Left kidney (tissue), 2 donors: Measurements from ENCODE around the gene NEURL1B. TPM values are rescaled to one million over a fixed set of nuclear protein-coding genes. Genes with fewer than 3 reads are reported as not detected.

Experiments used
- DNase-seq: peaks from one replicate; pipeline ENCODE4 v3.0.0-alpha.2; 2013
- polyA plus RNA-seq: library from polyadenylated mRNA; unstranded; fragments of 120-200 nt; gene quantifications from one replicate; pipeline ENCODE4 v1.2.1, GENCODE V29; 2013; ENCODE audit not compliant: insufficient read length

The NEURL1B gene
- polyA plus RNA-seq, 1 donor: 14.8 TPM

GRCh38 chr5:172633403-172633970 is 7.6 kb upstream of the NEURL1B start:
- DNase-seq: no peak

GRCh38 chr5:172634106-172634899 is 6.8 kb upstream of the NEURL1B start:
- no peak for DNase-seq

- no peak for DNase-seq
Observed at GRCh38 chr5:172635038-172635437, 6.0 kb upstream of the NEURL1B start.

GRCh38 chr5:172636279-172637050 is 4.6 kb upstream of the NEURL1B start:
- DNase-seq: no peak

DNA sequence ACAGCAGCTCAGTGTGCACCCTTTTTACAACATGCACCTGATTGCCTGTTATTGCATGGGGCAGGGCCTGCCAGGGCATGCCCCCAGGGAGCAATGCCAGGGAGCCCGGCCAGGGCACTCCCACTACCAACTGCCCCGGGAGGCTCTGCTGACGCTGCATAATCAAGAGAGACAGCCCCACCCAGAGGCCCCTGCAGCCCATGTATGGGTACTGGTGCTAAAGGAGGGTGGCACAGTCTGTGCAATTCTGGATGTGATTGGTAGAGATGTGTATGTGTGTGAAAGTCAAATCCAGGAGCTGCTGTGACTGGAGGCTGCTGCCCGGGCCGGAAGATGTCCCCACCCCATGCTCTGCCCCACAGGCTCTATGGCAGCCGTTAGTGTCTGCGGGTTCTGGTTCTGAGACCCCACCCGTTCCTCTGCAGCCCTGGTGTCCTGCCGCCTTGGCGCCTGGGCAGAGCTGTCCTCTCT is 3.9 kb upstream of the NEURL1B start:
- DNase-seq: no peak

DNA sequence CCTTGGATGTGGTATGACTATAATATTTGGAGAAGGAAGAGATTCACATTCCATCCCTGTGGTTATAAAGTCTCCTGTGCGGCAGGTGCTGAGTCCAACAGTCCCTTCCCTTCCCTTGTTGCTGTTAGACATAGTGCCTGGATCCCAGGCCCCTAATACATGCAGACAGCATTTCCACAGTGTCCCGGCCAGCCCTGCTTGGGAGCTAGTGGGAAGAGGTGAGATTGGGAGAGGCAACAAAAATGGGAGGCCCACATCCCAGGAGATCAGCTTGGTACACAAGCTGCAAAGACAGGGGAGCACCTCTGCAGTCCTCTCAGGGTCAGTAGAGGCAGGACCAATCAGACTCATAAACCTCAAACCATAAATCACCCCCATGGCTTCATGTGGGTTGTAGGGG is 3.3 kb upstream of the NEURL1B start:
- no peak for DNase-seq

DNA sequence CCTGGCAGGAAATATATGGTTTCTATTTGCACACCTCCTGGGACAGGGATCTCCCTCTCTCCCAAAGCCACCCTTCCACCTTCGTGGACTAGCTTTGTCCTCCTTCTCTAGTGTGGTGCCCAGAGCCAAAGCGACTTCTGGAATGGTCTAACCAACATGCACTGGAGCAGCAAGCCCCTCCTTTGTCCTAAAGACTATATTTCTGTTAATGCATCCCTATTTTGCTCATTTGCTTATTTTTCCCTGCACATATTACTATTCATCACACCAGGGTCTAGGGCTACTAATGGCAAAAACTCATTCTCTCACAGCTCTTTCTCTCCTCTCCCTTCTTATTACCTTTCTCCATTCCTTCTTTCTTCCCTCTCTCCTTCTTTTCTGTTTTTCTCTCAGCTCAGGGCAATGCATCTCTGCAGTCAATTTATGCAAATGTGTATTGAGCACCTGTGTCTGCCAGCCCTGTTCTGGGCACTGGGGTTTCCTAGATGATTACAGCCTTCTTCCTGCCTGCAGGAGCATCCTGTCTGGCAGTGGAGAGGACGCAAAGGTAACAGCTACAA is 2.8 kb upstream of the NEURL1B start:
- no peak for DNase-seq

- DNase-seq: no peak
Observed at GRCh38 chr5:172640139-172640538, 924 bp upstream of the NEURL1B start.

DNA sequence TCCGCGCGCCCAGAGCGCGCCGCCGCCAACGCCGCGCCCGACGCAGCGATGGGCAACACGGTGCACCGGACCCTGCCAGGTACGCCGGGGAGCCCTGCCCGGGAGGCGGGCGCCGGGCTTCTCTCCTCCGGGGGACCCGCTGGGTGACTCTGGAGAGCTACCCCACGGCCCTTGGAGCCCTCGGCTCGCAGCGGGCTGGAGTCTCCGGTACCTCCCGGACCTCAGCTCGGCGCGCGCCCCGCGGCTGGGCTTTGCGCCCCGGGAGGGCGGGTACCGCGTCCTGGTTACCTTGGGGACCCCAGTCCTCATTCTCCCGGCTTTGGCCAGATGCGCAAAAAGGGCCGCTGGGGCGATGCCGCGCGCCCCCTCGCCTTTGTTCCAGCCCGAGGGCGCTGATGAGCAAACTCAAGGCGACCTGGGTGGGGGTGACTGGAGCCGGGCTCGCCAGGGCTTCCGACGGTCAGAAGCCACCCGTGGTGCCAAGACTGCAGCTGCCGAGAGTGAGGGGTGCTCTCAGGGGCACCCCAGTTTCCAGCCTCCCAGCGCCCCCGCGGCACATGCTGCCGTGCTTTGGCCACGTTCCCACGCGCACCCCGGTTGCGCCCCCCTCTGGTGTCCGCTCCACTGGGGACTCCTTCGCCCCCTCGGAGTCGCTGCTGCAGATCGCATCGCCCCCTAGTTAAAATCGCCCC is 442 bp downstream of the NEURL1B start:
- no peak for DNase-seq

DNA sequence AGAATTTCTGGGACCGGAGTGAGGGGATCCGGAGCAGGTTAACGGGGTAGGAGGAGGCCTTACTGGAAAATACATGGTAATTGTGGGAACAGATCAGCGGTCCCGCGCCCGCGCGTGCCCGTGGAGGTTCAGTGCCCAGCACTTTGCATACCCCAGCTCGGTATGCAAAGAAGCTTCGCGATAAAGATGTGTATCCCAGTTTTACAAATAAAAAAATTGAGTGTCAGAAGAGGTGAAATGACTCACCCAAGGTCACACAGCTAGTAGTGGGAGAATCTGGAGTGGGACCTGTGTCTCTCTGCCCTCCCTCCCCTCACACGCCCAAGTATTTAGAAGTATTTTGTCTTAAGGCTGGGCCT is 967 bp downstream of the NEURL1B start:
- DNase-seq: no peak

DNA sequence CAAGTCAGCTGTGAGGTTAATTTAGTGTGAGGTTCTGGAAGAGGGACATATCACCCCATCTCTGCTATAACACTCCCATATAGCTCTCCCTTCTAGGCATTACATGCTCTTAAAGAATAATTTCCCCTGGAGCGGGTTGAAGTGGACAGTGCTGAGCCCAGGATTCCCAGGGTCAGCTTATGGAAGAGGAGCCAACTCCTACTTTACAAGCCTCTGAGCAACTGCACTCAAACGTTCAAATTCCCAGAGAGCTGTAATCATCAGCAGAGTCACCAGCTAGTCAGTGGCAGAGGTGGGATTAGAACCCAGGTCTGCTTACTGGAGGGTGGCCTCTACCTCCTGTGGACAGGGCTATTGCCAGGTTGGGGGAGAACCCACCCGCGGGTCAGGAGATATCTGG is 1.4 kb downstream of the NEURL1B start:
- no peak for DNase-seq

DNA sequence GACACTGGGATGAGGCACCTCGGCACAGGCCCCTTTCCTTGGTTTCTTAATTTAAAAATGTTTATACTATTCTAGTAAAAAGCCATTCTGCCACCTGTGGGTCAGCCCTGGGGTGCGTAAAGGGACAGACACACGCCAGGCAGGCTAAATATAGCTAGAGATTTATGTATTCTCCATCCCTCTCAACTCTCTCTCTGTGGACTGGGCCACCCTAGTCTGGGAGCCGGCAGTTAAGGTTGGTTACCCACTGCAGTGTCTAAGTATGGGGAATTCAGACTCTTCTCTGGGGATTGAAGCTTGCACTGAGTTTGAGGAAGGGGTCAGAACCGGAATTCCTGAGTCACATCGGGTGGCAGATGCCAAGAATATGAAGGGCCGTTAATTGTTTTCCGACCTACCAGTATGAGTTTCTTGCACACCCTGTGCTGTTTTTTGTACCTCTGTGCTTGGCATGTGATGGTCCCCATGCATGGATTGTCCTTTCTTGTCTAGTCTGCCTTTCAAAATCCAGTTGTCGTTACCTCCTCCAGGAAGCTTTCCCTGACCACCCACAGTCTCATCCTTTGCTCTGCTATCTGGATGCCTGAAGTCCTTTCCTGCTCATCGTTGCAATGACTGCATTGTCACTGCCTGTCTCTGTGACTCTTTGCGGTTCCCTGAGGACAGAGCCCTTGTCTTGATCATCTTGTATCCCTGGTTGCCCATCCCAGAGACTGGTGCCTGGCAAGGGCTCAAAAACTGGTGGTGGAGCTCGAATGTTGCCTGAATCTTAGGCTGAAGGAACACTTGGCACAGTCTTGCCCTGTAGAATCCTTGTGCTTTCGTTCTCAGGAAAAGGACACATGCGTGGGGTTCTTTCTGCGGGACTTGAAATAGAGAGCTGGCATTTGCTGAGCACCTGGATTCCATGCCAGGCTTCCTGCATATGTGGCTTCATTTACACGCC is 2.1 kb downstream of the NEURL1B start:
- no peak for DNase-seq

- DNase-seq: no peak
Observed at GRCh38 chr5:172644266-172644665, 3.2 kb downstream of the NEURL1B start.

DNA sequence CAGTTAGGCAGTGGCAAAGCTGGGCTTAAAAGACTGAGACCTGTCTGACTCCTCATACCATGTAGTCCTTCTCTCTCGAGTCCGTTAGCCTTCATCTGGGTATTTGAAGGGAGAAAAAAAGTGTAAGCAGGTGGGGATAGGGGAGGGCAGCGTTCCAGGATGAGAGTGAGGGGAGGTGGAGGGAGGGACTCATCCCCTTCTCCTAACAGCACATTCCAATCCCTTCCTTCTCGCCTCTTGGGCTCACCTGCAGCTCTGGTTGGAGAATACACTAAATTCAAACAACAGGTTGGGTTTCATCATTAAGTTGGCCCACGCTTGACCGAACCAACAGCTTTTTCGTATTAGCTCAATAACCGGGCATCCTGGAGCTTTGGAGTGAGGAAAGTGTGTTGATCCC is 3.6 kb downstream of the NEURL1B start:
- no peak for DNase-seq

DNA sequence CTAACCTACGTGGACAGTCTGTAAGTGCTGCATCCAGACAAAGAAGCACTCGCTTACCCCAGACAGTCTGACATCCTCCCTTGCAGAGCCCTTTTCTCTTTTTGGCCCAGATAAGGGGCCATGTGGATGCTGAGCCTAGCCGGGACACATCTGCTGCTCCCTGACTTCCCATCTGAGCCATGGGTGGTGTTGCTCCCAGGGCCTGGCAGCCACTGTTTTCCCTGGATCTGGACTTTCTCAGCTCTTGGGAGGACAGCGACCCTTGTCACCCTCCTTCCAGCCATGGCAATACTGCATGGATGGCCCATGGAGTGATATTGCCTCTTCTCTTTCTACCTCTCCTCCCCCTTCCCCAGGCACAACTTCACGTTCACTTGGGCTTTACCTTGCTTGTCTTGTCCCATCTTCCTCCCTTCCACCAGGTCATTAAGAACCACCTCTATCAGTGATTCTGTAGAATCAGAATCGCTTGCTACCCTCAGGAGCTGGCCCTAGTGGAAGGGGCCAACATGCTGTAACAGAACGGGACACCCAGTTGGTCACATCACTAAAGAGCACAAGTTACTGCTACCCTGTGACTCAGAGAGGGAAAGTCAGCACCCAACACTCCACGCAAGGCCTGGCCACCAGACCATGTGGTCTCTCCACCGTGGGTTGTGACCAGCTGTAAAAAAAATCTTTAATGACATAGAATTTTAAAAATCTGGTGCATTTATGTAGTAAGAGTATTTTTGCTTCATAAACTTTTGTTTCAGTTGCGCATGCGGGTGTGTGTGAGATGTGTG is 4.4 kb downstream of the NEURL1B start:
- DNase-seq: no peak

GRCh38 chr5:172646716-172647285 is 5.7 kb downstream of the NEURL1B start:
- DNase-seq: no peak

DNA sequence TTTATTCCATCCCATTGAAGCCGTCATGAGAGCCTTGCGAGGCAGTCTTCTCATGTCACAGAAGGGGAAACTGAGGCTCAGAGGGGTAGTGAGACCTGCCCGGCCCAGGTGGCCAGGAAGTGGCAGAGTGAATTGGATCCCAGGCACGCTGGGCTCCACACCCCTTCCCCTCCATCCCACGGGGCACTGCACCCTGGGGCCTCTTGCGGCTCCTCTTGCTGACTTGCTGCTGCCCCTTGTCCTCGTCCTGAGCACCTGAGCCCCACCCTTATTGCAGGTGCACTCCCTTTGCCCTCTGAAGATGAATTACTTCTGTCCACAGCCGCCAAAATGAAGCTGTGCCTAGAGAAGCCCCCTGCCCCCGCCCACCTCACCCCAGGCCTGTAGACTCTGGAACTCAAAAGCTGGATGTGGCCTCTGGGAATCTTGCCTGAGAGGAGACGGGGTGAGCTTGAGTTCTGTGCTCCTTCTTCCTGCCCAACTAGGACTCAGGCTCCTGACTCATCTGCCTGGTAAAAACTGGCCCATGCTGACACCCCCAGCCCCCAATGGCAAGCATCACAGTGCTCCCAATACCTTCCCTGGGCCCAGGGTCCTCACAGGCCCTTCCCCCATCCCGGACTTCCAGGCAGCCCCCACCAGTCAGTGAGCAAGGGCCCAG is 6.4 kb downstream of the NEURL1B start:
- no peak for DNase-seq

GRCh38 chr5:172648013-172648381 is 6.9 kb downstream of the NEURL1B start:
- DNase-seq: no peak

DNA sequence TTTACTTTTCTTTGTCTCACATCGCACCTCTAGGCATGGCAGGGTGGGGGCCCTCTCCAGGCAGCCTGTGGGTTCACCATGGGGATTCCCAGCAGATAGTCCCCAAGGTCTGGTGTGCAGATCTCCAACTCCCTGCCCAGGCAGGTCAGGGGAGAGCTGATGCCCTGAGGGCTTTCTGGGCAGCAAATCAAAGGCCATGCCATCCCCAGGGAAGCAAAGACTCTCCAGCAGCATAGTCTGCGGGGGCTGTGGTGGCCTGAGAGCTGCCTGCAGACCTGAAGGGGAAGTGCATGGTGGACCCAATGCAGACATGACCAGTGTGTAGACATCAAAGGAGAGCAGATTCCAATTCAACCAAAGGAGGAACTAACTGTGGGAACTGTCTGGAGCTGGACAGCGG is 7.7 kb downstream of the NEURL1B start:
- DNase-seq: no peak
